ENCODE measurements around the gene GYS1. TPM values are rescaled to one million over a fixed set of nuclear protein-coding genes. Genes with fewer than 3 reads are reported as not detected.
A peak's percentile ranks its signal among the peaks of the same experiment; 100 is the strongest.

The GYS1 gene
- total and polyA plus RNA-seq, 2 experiments from 2014 or later, result 15.9 to 28.9 TPM

GRCh38 chr19:48965806-48966540 is 27.1 kb downstream of the GYS1 start:
- H3F3A ChIP-seq (replicated peaks; ENCODE audit: low read depth), result peaks cover 57% of the 10 kb centered on the region
- H4K20me1 ChIP-seq (replicated peaks; ENCODE audit: insufficient read depth), result peaks cover 6% of the 10 kb centered on the region
- DNase-seq (ENCODE audit: low spot score) (peak; percentile 93), ATAC-seq (peak; percentile 16)
- Mint-ChIP-seq H3K27ac (peak overlapping the region; percentile 97), H3K4me1 (peaks cover 43% of the 10 kb centered on the region), H3K9me3 (peaks cover 16% of the 10 kb centered on the region), H3K27me3 (ENCODE audit: insufficient read depth, low read depth, poor library complexity) (peaks cover 61% of the 10 kb centered on the region), H3K36me3 (ENCODE audit: low read depth) (peaks cover 57% of the 10 kb centered on the region), H3K4me3 (peak overlapping the region; percentile 95)
- H3K36me3 ChIP-seq (ENCODE audit: insufficient read depth), result peaks cover 13% of the 10 kb centered on the region
- 0 out of 2 replicates have a peak, but pooled peaks have one; percentile 6 for TF ChIP-seq POLR2AphosphoS5 (IDR thresholded peaks at IDR 0.05; ENCODE audit: low read depth)
- peak; percentile 91 for TF ChIP-seq ETS1 (IDR thresholded peaks at IDR 0.05)
- no peak for TF ChIP-seq ZNF114 (CRISPR knock-in tag; IDR thresholded peaks at IDR 0.05)
- H3K27ac ChIP-seq (ENCODE audit: low read depth), result peak overlapping the region; percentile 92
- H3K27me3 ChIP-seq (ENCODE audit: insufficient read depth), result no peaks in the 10 kb centered on the region
- H3K9me2 ChIP-seq (ENCODE audit: insufficient read depth), result no peaks in the 10 kb centered on the region
- H3K4me1 ChIP-seq (ENCODE audit: insufficient read depth), result peaks cover 18% of the 10 kb centered on the region
- no peak overlapping the region for H2AFZ ChIP-seq
- peak overlapping the region; percentile 99 for H3K4me2 ChIP-seq
- peak overlapping the region; percentile 100 for H3K4me3 ChIP-seq
- H3K79me2 ChIP-seq (replicated peaks; ENCODE audit: insufficient read depth), result peaks cover 24% of the 10 kb centered on the region

GRCh38 chr19:48965040-48965805 is 27.9 kb downstream of the GYS1 start, which contains the start of gene FTL:
FTL (plus strand) TSS chr19:48965309; CDS start chr19:48965508, 199 bp downstream.
- peak within 1 kb of the TSS; percentile 99 for H3K4me2 ChIP-seq
- no peaks in the 10 kb centered on the region for H3K27me3 ChIP-seq (ENCODE audit: insufficient read depth)
- ATAC-seq, result peak; percentile 64
- peaks cover 18% of the 10 kb centered on the region for H3K4me1 ChIP-seq (ENCODE audit: insufficient read depth)
- H3K4me3 ChIP-seq, result peak within 1 kb of the TSS; percentile 100
- peaks cover 6% of the 10 kb centered on the region for H4K20me1 ChIP-seq (replicated peaks; ENCODE audit: insufficient read depth)
- H2AFZ ChIP-seq, result no peak within 1 kb of the TSS
- Mint-ChIP-seq H3K4me1 (peaks cover 38% of the 10 kb centered on the region), H3K27ac (peak within 1 kb of the TSS; percentile 97), H3K4me3 (peak within 1 kb of the TSS; percentile 95), H3K27me3 (ENCODE audit: insufficient read depth, low read depth, poor library complexity) (peaks cover 62% of the 10 kb centered on the region), H3K9me3 (peaks cover 16% of the 10 kb centered on the region), H3K36me3 (ENCODE audit: low read depth) (peaks cover 57% of the 10 kb centered on the region)
- H3K27ac ChIP-seq (ENCODE audit: low read depth), result peak within 1 kb of the TSS; percentile 99
- peak; percentile 96 for DNase-seq (ENCODE audit: low spot score)
- H3F3A ChIP-seq (replicated peaks; ENCODE audit: low read depth), result peaks cover 59% of the 10 kb centered on the region
- H3K79me2 ChIP-seq (replicated peaks; ENCODE audit: insufficient read depth), result peaks cover 24% of the 10 kb centered on the region
- no peaks in the 10 kb centered on the region for H3K9me2 ChIP-seq (ENCODE audit: insufficient read depth)
- peaks cover 13% of the 10 kb centered on the region for H3K36me3 ChIP-seq (ENCODE audit: insufficient read depth)
- TF ChIP-seq ZNF331 (CRISPR knock-in tag; IDR thresholded peaks at IDR 0.05; ENCODE audit: low read depth) (no peak), CTCF (conservative IDR thresholded peaks at IDR 0.05; ENCODE audit: low read depth in 2 of 2) (no peak), CREB1 (CRISPR knock-in tag; IDR thresholded peaks at IDR 0.05; ENCODE audit: low read depth) (0 out of 2 replicates have a peak, but pooled peaks have one; percentile 5), EZH2 (IDR thresholded peaks at IDR 0.05; ENCODE audit: low read depth, unreplicated experiment) (no peak), EZH2phosphoT487 (IDR thresholded peaks at IDR 0.05; ENCODE audit: unreplicated experiment) (no peak), JUNB (IDR thresholded peaks at IDR 0.05; ENCODE audit: unreplicated experiment) (no peak), REST (IDR thresholded peaks at IDR 0.05; ENCODE audit: unreplicated experiment) (peak; percentile 30), ETS1 (IDR thresholded peaks at IDR 0.05) (peak; percentile 66), STAT1 (IDR thresholded peaks at IDR 0.05; ENCODE audit: unreplicated experiment) (no peak), POLR2AphosphoS5 (IDR thresholded peaks at IDR 0.05; ENCODE audit: low read depth) (peak; percentile 100), NANOG (IDR thresholded peaks at IDR 0.05; ENCODE audit: borderline replicate concordance) (no peak), ZNF114 (CRISPR knock-in tag; IDR thresholded peaks at IDR 0.05) (no peak)
